SJCRH30 (cell line): ENCODE results near the gene SCN2A. TPM values are rescaled to one million over a fixed set of nuclear protein-coding genes. Genes with fewer than 3 reads are reported as not detected.
"Not testable (repeated sequence)": the region's sequence is repeated elsewhere in the genome, so short reads cannot be mapped to it uniquely, and the experiment has no call there.

Experiments
- DNase-seq, 2 experiments: peaks; one replicate each; pipeline ENCODE4 v3.0.0-alpha.2; 2015 to 2020
- H3K27ac ChIP-seq: fragments of 250-450 bp; sonication (Bioruptor Pico); 2 replicates; pipeline ENCODE4 v1.5.1; 2020; ENCODE audit warnings: mild to moderate bottlenecking, moderate library complexity
- H3K27me3 ChIP-seq: fragments of 250-450 bp; sonication (Bioruptor Pico); 2 replicates; pipeline ENCODE4 v1.5.1; 2020; ENCODE audit warnings: mild to moderate bottlenecking, moderate library complexity
- H3K36me3 ChIP-seq: fragments of 250-450 bp; sonication (Bioruptor Pico); 2 replicates; pipeline ENCODE4 v1.5.1; 2020; ENCODE audit warnings: mild to moderate bottlenecking, moderate library complexity
- H3K4me1 ChIP-seq: fragments of 250-450 bp; sonication (Bioruptor Pico); 2 replicates; pipeline ENCODE4 v1.5.1; 2020; ENCODE audit warnings: mild to moderate bottlenecking, moderate library complexity
- H3K4me3 ChIP-seq: fragments of 250-450 bp; sonication (Bioruptor Pico); 2 replicates; pipeline ENCODE4 v1.5.1; 2020; ENCODE audit warnings: mild to moderate bottlenecking, moderate library complexity
- H3K9me3 ChIP-seq: fragments of 250-450 bp; sonication (Bioruptor Pico); replicated peaks from 2 replicates; pipeline ENCODE4 v1.5.1; 2020; ENCODE audit warnings: mild to moderate bottlenecking, moderate library complexity
- total RNA-seq: library from RNA; depleted of rRNA; stranded (reverse); fragments of >200 nt; shearing (Covaris generic); gene quantifications from 2 replicates; pipeline ENCODE4 v1.2.3, GENCODE V29; 2014

Gene SCN2A
- total RNA-seq, 1 experiment from 2014 or later = not detected

GRCh38 chr2:165328272-165328671 is 89.1 kb downstream of the SCN2A start:
- no peaks in the 10 kb centered on the region for H3K36me3 ChIP-seq
- no peaks in the 10 kb centered on the region for H3K27me3 ChIP-seq
- H3K27ac ChIP-seq = no peak overlapping the region
- DNase-seq = no peak
- H3K4me1 ChIP-seq = no peaks in the 10 kb centered on the region
- no peak overlapping the region for H3K4me3 ChIP-seq
- no peaks in the 10 kb centered on the region for H3K9me3 ChIP-seq

- DNase-seq, H3K27me3 ChIP-seq, H3K4me3 ChIP-seq, H3K4me1 ChIP-seq, H3K9me3 ChIP-seq, H3K36me3 ChIP-seq, H3K27ac ChIP-seq: not testable (repeated sequence)
These were observed 105.1 kb downstream of the SCN2A start for GRCh38 chr2:165344276-165344675.

GRCh38 chr2:165348441-165348840 is 109.2 kb downstream of the SCN2A start:
- Histone ChIP-seq H3K4me1 (no peaks in the 10 kb centered on the region), H3K4me3 (no peak overlapping the region), H3K27ac (no peak overlapping the region), H3K36me3 (no peaks in the 10 kb centered on the region), H3K27me3 (no peaks in the 10 kb centered on the region; the same call in 1 of the 2 replicates), H3K9me3 (no peaks in the 10 kb centered on the region)
- DNase-seq = no peak

- DNase-seq = no peak
- Histone ChIP-seq H3K27ac (no peak overlapping the region), H3K4me1 (no peaks in the 10 kb centered on the region), H3K4me3 (no peak overlapping the region), H3K36me3 (no peaks in the 10 kb centered on the region), H3K9me3 (no peaks in the 10 kb centered on the region), H3K27me3 (no peaks in the 10 kb centered on the region)
These were observed 110.0 kb downstream of the SCN2A start for GRCh38 chr2:165349181-165349580.

- Histone ChIP-seq H3K27ac (peak overlapping the region; percentile 21; the same call in 1 of the 2 replicates), H3K27me3 (no peaks in the 10 kb centered on the region), H3K9me3 (no peaks in the 10 kb centered on the region), H3K4me3 (no peak overlapping the region), H3K4me1 (peaks cover 11% of the 10 kb centered on the region; the same call in 1 of the 2 replicates), H3K36me3 (no peaks in the 10 kb centered on the region)
- peak in 1 of 2 experiments; percentile 36 for DNase-seq
These were observed 118.5 kb downstream of the SCN2A start for GRCh38 chr2:165357758-165358157.

GRCh38 chr2:165361514-165361913 is 122.3 kb downstream of the SCN2A start:
- DNase-seq = no peak
- Histone ChIP-seq H3K4me1 (peaks cover 11% of the 10 kb centered on the region; the same call in 1 of the 2 replicates), H3K36me3 (no peaks in the 10 kb centered on the region), H3K4me3 (no peak overlapping the region), H3K27ac (no peak overlapping the region), H3K9me3 (no peaks in the 10 kb centered on the region), H3K27me3 (no peaks in the 10 kb centered on the region)

GRCh38 chr2:165369131-165369897 is 130.1 kb downstream of the SCN2A start:
- H3K27me3 ChIP-seq = no peaks in the 10 kb centered on the region
- no peak overlapping the region for H3K27ac ChIP-seq

GRCh38 chr2:165369898-165370296 is 130.7 kb downstream of the SCN2A start:
- Histone ChIP-seq H3K4me1 (0 out of 2 replicates have a peak, but pooled peaks cover 2% of the 10 kb centered on the region), H3K36me3 (no peaks in the 10 kb centered on the region), H3K27me3 (no peaks in the 10 kb centered on the region), H3K4me3 (no peak overlapping the region), H3K9me3 (no peaks in the 10 kb centered on the region), H3K27ac (no peak overlapping the region)
- DNase-seq = no peak

More at GRCh38 chr2:165369131-165369897, 130.1 kb downstream of the SCN2A start:
- Histone ChIP-seq H3K4me1 (0 out of 2 replicates have a peak, but pooled peaks cover 2% of the 10 kb centered on the region), H3K36me3 (no peaks in the 10 kb centered on the region), H3K4me3 (no peak overlapping the region), H3K9me3 (no peaks in the 10 kb centered on the region)
- DNase-seq = no peak

- Histone ChIP-seq H3K4me1 (0 out of 2 replicates have a peak, but pooled peaks cover 2% of the 10 kb centered on the region), H3K36me3 (no peaks in the 10 kb centered on the region), H3K9me3 (no peaks in the 10 kb centered on the region), H3K27me3 (no peaks in the 10 kb centered on the region), H3K4me3 (no peak overlapping the region), H3K27ac (no peak overlapping the region)
- peak; percentile 5 to 60 for DNase-seq
These were observed 132.1 kb downstream of the SCN2A start for GRCh38 chr2:165371356-165371755.

GRCh38 chr2:165373278-165374010 is 134.2 kb downstream of the SCN2A start:
- Histone ChIP-seq H3K4me3 (no peak overlapping the region), H3K36me3 (no peaks in the 10 kb centered on the region), H3K9me3 (no peaks in the 10 kb centered on the region), H3K27me3 (no peaks in the 10 kb centered on the region), H3K4me1 (0 out of 2 replicates have a peak, but pooled peaks cover 2% of the 10 kb centered on the region), H3K27ac (no peak overlapping the region)
- peak in 1 of 2 experiments; percentile 39 for DNase-seq

GRCh38 chr2:165376571-165376975 is 137.4 kb downstream of the SCN2A start:
- Histone ChIP-seq H3K9me3 (no peaks in the 10 kb centered on the region), H3K4me3 (no peak overlapping the region), H3K36me3 (no peaks in the 10 kb centered on the region), H3K4me1 (no peaks in the 10 kb centered on the region), H3K27ac (no peak overlapping the region), H3K27me3 (no peaks in the 10 kb centered on the region)
- DNase-seq = no peak

GRCh38 chr2:165382362-165382761 is 143.1 kb downstream of the SCN2A start:
- H3K27me3 ChIP-seq = no peaks in the 10 kb centered on the region
- H3K9me3 ChIP-seq = no peaks in the 10 kb centered on the region
- H3K36me3 ChIP-seq = no peaks in the 10 kb centered on the region
- H3K4me1 ChIP-seq = no peaks in the 10 kb centered on the region
- no peak overlapping the region for H3K4me3 ChIP-seq
- DNase-seq = no peak
- H3K27ac ChIP-seq = no peak overlapping the region

GRCh38 chr2:165390875-165391274 is 151.7 kb downstream of the SCN2A start:
- no peak overlapping the region for H3K27ac ChIP-seq
- H3K36me3 ChIP-seq = no peaks in the 10 kb centered on the region
- no peak overlapping the region for H3K4me3 ChIP-seq
- H3K9me3 ChIP-seq = no peaks in the 10 kb centered on the region
- H3K27me3 ChIP-seq = no peaks in the 10 kb centered on the region
- H3K4me1 ChIP-seq = no peaks in the 10 kb centered on the region
- DNase-seq = no peak

GRCh38 chr2:165391791-165392190 is 152.6 kb downstream of the SCN2A start:
- Histone ChIP-seq H3K4me3 (no peak overlapping the region), H3K27me3 (no peaks in the 10 kb centered on the region), H3K27ac (no peak overlapping the region), H3K9me3 (no peaks in the 10 kb centered on the region), H3K36me3 (no peaks in the 10 kb centered on the region), H3K4me1 (no peaks in the 10 kb centered on the region)
- DNase-seq = no peak

- DNase-seq, H3K27ac ChIP-seq, H3K4me3 ChIP-seq, H3K27me3 ChIP-seq, H3K36me3 ChIP-seq, H3K4me1 ChIP-seq, H3K9me3 ChIP-seq: not testable (repeated sequence)
These were observed 159.4 kb downstream of the SCN2A start for GRCh38 chr2:165398603-165399002.
